GM19463 (cell line): ENCODE measurements around the gene SOX10.

Experiments
- ATAC-seq: cut with Tn5 transposase; IDR thresholded peaks from one replicate; pipeline ENCODE4 v1.9.1; 2021; ENCODE audit warnings: mild to moderate bottlenecking, moderate library complexity; ENCODE audit not compliant: unreplicated experiment

Gene SOX10

GRCh38 chr22:38016182-38017151 is 32.1 kb upstream of the SOX10 start:
- ATAC-seq: no peak

- no peak for ATAC-seq
These were observed 29.7 kb upstream of the SOX10 start for GRCh38 chr22:38014083-38014482.

DNA sequence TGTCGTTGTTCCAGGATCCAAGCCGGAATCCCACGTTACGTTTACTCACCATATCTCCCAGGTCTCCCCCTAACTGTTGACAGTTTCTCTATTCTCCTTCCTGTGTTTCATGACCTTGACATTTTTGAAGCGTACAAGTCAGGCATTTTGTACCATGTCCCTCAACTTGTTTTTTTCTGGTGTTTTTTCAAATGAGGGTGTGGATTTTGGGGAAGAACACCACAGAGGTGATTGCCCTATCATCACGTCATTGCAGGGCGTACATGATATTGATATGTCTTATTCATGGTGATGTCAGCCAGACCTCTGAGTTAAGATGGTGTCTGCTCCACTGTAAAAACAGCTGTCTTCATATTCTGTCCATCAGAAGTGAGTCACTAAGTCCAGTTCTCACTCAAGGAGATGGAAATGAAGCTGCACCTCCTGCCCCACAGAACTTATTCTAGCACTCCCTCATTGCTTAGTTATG is 28.3 kb upstream of the SOX10 start:
- no peak for ATAC-seq

GRCh38 chr22:38009000-38009806 is 24.8 kb upstream of the SOX10 start:
- ATAC-seq: no peak

DNA sequence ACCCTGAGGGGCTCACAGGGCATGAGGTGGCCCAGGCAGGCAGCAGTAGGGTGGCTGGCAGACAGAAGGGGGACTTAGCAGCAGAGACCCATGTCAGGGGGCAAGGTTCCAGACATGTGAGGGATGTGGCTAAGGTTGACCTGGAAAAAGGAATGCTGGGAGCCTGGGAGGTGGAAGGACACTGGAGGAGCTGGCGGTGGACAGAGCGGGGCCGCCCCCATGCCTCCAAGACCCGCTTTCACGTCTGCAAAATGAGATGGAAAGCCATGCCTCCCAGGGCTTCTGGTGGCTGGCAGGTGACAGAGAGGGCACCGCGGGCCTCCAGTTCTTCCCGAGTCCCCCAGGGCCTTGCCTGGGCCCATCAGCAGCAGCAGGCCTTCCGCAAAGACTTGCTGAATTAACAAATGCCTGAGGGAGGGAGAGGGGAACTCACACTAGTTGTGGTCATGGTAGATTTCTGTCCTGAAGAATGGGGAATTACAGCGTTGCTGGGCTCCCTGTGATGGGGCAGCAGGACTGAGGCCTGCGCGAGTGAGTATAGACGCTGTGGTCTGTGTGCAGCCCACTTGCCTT is 23.1 kb upstream of the SOX10 start:
- ATAC-seq: no peak

DNA sequence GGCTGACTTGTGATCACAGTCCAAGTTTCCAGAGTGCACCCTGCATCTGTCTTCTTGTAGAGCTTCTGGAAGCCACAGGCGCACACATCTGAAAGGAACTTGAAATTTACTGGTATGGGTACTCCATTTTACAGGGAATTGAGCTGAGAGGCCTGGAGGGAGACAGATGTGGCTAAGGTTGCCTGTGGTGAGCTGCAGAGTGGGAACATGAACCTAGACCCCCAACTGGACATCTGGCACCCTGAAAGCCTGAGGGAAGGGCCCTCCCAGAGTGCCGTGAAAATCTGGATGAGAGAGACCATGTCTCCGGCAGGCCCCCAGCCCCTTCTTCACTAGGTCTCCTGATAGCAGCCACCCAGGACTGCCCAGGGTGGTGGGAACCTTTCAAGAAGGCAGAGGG is 22.6 kb upstream of the SOX10 start:
- no peak for ATAC-seq

DNA sequence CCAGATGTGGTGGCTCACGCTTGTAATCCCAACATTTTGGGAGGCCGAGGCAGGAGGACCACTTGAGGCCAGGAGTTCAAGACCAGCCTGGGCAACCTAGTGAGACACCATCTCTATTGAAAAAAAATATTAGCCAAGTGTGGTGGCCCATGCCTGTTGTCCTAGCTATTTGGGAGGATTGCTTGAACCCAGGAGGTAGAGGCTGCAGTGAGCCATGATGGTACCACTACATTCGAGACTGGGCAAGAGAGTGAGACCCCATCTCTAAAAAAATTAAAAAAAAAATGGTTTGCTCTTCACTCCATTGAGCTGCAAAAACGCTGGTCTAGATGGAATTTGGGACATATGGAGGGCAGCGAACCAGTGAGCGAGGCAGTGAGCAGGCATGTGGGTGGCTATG is 21.6 kb upstream of the SOX10 start:
- ATAC-seq: no peak

- no peak for ATAC-seq
These were observed 15.4 kb upstream of the SOX10 start for GRCh38 chr22:37999640-38000272.

- ATAC-seq: no peak
These were observed 14.9 kb upstream of the SOX10 start for GRCh38 chr22:37999236-37999635.

DNA sequence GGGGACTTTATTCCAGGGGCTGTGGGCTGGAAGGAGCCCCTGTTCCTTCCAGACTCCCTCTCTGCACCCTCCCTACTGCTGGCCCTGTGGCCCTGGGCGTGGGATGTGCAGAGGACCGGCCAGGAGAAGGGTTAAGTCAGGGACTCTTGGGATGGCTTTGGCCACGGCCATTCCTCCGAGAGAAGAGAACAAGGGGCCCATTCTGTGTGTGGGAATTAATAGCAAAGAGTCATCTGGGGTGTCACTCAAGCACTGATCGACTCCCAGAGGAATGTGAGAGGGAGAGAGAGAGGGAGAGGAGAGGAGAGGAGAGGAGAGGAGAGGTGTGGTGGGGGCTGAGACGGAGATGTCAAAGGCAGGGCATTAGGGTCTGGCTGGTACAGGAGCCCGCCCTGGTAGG is 14.2 kb upstream of the SOX10 start:
- no peak for ATAC-seq

DNA sequence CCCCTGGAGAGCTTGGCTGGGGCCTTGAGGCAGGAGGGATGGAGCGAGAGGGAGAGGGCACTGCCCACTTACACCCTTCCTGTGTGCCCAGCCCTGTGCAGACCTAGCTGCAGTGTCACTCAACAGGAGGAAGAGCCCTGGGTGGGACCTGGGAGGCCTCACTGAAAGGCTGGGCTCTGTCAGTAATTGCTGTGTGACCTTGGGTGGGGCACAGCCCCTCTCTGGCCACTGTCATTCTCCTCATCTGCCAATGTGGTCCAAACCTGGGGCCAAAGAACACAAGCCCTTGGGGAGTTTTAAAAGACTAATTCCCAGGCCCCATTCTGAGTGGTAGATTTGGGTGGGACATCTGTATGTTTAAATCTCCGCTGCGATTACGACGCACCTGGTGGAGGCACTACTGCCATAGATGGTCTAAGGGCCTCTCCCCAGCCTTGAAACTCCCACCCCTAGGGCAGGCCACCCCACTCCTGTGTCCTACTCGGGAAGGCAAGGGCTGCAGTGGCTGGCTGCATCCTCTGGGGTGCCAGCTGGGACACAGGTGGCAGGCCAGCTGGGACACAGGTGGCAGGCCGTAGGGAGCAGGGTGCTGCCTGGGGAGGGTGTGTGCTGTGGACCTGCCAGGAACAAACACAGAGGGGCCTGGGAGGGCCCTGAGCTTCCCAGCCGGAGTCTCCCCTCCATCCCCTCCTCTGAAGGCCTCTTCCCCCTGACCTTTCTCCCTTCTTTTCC is 12.3 kb upstream of the SOX10 start:
- ATAC-seq: no peak

DNA sequence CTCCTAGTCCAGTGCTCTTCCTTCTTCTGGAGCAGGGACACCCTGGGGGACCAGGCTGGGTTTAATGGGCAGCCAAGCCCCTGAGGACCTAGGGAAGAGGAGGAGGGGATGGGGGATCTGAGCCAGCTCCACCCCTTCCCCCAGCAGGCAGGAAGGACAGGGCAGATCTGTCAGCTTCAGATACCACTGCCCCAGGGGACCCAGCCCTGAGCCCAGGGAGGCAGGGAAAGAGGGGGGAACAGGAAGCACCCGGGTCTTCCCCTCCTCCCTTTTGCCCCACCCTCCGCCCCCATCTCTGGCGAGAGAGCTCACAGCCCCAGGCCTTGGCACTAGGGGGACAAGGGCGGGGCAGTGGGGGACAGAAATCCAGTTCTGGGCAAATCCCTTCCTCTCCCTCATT is 11.7 kb upstream of the SOX10 start:
- ATAC-seq: no peak

- no peak for ATAC-seq
These were observed 11.1 kb upstream of the SOX10 start for GRCh38 chr22:37995460-37995859.

DNA sequence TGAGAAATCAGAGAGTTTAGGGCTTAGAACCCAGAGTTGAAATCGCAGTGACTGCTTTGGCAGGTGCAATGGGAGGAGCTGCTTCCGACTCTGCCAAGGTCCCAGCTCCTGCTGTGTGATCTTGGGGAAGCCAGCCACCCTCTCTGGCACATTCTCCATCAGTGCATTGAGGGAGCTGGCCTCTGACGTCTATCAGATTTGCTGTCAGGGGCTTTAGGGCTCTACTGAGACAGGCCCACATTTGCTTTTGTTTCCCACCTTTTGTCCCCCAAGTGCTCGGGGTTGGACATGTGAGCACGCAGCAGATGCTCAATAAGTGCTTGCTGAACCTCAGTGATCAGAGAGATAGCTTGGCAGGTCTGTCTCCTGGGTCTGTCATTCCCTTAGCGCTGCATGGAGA is 10.6 kb upstream of the SOX10 start:
- ATAC-seq: no peak

DNA sequence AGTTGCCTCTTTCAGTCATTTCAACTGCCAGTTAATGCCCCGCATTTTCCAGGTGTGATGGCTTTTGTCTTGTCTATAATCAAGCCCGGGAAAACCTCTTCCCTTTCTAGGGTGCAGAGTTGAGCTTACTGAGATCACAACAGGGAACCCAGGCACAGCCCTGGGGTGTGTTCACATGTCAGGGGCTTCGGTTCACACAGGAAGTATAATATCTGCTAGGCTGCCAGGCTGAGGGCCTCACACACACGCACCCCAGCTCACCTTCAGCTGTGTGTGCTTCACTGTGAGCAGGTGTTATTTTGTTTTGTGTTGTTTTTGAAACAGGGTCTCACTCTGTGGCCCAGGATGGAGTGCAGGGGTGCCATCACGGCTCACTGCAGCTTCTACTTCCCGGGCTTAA is 9.7 kb upstream of the SOX10 start:
- ATAC-seq: no peak

DNA sequence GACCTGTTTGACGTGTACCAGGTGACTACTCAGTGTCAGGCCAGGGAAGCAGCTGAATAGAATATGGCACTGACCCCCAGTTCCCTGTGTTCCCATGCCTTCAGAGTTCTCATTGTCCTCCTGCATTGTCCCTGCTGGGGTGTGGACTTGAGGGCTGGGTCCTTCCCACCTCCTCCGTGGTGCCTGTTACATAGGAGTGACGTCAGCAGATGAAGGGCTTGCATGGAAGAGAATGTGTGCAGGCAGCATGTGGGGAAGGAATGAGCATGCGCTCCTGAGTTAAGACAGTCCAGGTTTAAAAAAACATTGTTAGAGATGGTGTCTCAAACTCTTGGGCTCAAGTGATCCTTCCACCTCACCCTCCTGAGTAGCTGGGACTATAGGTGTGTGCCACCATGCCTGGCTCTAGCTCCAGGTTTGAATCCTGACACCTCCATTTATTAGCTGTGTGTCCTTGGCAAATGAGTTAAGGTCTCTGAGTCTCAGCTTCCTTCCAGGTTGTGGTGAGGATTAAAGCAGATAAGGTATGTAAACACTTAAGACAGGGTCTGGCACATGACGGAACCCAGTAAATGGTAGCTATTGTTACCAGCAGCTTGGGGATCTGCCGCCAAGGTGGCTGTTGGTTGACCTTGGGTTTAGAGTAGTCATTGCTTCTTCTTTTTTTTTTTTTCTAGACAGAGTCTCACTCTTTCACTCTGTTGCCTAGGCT is 7.5 kb upstream of the SOX10 start:
- ATAC-seq: no peak

DNA sequence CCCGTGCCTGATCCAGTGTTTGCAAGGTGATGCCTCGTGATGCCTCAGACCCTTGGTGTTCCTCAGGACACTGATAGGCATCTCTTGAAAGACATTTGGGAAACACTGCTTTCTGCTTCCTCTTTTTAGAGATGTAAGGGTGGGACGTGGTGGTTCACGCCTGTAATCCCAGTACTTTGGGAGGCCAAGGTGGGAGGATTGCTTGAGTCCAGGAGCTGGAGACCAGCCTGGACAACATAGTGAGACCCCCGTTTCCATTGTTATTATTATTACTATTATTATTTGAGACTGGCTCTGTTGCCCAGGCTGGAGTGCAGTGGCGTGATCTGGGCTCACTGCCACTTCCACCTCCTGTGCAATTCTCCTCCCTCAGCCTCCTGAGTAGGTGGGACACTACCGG is 6.5 kb upstream of the SOX10 start:
- no peak for ATAC-seq

DNA sequence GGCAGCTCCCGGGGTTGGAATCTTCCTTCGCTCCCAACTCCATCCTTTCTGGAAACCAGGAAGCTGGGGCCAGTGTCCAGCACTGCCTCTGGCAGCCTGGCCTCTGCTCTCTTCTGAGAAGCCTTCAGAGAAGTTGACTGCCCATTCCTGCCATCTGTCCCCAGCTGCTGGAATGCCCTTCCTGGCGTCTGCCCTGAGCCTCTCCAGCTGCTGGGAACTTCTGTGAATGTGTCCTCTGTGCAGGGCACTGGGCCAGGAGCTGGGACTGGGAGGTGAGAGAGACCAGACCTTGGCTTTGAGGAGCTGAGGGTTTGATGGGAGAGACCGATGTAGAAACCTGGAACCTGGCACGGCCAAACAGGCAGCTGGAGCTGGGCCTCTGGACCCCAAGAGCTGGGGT is 5.9 kb upstream of the SOX10 start:
- no peak for ATAC-seq

DNA sequence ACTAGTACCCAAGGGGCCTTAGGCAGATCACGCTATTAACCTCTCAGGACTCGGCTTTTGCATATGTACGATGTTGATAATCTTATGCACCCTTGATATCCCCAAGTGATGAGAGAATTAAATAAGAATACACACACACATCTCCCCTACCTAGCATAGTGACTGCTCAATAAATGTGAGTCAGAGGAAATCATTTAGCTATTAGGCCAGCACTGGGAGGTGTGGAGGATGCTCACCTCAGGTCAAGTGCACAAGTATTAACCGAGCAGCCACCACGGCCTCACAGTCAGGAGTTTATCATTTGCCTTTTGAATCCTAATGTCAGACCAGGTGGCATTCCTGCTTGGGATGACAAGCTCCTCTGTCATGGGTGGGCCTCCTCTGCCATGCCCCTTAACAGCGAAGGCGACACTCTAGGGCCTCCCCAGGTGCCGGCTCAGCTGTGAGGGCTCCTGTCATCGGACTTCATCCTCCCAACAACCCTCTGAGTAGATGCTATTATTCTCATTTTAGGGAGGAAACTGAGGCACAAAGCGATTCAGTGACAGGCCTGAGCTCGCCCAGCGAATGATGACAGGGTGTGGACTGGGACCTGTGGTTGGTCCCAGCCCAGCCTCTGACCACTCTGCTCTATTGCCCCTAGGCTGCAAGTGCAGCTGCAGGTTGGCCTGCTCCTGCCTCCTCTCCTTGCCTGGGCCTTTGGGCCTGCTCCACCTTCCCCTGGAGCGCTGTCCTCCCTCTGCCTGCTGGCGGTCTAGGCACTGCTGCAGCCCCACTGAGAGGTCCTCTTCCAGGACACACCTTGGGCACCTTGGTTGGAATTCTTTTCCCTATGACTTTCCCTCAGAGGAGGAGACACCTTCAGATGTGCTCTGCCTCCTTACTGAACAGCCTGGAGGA is 5.0 kb upstream of the SOX10 start:
- no peak for ATAC-seq
